GM18526 (cell line): Measurements from ENCODE around the gene MEF2A.

Experiments used
- POLR2A ChIP-seq: IDR thresholded peaks from 3 replicates; pipeline ENCODE4 v1.6.1; 2011; ENCODE audit not compliant: insufficient read length; ENCODE audit errors: extremely low read depth

The MEF2A gene

GRCh38 chr15:99616129-99616528 is 50.3 kb downstream of the MEF2A start:
- no peak for TF ChIP-seq POLR2A

DNA sequence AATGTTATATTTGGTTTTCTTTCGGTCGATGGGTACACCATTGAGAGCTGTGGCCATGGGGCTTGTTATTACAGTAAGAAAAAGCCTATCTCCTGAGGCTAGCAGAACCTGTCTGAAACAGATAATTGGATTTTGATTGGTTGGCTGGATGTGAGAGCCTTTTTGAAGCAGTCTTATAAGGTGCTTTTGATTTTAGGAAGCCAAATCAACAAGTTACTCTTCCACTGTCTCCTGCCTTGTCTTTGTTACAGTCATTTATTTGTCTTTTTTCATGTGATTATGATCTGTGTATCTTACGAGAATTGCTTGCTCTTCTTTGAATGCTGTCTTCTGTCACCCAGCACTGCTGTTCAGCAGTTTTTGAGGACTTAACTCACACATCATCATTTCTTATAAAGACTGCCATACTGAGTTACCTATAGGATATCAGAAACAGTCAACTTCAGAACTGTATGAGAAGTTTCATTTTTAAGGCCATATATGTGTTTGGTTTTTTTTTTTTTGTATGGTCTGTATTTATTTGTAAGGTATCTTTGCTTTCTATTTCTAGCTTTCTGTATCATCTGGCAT is 51.1 kb downstream of the MEF2A start:
- TF ChIP-seq POLR2A: no peak

GRCh38 chr15:99618941-99619411 is 53.2 kb downstream of the MEF2A start:
- no peak for TF ChIP-seq POLR2A

- TF ChIP-seq POLR2A: no peak
Measured at GRCh38 chr15:99619712-99620111, 53.9 kb downstream of the MEF2A start.

DNA sequence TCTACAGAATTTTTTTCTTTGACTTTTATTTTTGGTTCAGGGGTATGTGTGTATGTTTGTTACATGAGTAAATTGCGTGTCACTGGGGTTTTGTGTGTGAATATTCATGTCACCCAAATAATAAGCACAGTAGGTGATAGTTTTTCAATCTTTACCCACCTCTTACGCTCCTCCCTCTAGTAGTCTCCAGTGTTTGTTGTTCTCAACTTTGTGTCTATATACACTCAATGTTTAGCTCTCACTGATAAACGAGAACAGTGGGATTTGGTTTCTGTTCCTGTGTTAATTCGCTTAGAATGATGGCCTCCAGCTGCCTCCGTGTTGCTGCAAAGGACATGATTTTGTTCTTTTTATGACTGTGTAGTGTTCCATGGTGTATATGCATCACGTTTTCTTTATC is 54.4 kb downstream of the MEF2A start:
- TF ChIP-seq POLR2A: no peak

GRCh38 chr15:99621767-99622166 is 56.0 kb downstream of the MEF2A start:
- no peak for TF ChIP-seq POLR2A

DNA sequence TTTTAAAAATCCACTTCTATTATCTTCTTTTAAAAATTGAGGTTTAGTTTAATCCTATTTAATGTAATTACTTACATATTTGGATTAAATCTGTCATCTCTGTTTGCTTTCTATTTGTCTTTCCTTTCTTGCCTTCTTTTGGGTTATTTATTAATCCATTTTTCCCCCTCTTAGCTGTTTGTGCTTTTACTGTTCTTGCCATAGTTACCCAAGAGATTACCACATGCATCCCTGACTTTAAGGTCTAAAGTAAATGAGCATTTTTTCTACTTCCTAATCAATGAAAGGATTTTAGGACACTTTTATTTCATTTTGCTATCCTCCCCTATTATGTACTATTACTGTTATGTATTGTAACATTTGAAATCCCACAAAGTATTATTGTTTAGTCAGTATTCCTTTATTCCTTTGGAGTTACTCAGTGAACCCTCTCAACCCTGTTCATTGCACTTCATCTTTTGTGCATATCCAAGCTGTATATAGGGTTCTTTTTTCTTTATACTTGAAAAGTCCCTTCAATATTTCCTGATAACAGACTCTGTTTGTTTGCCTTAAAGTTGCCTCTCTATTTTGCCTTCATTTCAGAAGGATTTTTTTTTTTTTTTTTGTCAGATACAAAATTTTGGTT is 62.7 kb downstream of the MEF2A start:
- TF ChIP-seq POLR2A: no peak

- TF ChIP-seq POLR2A: no peak
Measured at GRCh38 chr15:99630607-99631131, 64.9 kb downstream of the MEF2A start.

DNA sequence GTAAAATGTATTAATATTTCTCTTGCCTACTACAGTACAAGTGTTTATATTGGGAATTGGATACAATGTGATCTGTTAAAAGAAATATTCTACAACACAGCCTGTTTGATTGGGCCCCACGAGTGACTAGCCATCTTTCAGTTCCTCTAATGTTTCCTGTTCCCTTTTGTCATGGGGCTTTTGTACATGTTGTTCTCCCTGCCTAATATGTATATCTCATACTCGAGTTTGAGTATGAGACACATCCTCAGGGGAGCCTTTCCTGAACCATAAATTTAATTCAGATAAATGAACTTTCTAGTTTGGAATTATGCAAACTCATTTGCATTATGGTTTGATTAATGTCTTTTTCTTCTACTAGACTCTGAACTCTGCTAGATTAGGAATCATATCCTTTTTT is 65.5 kb downstream of the MEF2A start:
- TF ChIP-seq POLR2A: no peak

GRCh38 chr15:99632521-99632920 is 66.7 kb downstream of the MEF2A start:
- no peak for TF ChIP-seq POLR2A

DNA sequence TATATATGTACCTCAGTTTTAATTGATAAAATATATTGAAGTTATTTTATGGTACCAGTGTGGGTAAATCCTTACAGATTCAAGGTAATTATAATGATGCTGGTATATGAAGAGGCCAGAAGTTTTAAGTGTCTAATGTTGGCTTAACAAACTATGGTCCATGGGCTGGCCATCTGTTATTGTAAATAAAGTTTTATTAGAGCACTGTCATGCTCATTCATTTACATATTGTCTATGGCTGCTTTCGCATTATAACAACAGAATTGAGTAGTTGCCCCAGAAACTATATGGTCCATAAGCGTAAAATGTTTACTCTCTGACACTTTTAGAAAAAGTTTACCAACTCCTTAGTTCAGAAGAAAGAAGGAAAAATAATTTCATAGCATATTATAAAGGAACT is 67.9 kb downstream of the MEF2A start:
- no peak for TF ChIP-seq POLR2A

DNA sequence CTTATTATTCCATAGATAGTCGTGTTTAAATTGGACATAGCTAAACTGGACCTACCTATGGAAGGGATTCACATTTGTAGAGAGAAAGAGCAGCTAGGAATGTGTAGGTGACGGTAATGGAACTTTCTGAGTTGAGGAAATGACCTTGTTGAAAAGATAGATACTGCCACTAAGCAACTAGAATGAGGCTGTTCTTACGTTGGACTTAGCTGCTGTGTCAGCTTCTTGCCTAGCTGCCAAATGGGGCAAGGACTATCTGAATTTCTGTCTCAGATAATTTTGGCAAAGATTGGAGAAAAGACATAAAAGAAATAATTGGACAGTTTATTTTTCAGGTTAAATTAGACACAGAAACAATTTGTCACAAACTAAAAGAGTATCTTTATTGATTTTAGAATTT is 68.8 kb downstream of the MEF2A start:
- no peak for TF ChIP-seq POLR2A

DNA sequence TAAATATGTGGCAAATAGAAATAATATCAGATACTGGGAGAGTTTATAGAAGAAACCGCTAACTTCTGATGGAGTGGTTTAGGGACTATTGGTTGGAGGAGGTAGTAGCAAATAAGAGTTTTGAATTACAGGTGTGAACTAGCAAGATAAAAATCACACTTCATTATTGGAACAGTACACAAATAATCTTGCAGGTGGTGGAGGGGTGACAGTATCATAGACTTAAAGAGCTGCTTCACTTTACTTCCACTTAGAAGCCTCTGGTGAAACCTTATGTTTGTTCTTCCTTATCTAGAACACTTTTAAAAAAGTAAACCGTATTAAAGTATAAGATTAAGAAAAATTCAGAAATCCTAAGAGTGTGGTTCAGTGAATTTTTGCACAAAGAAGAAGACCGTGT is 69.4 kb downstream of the MEF2A start:
- TF ChIP-seq POLR2A: no peak

DNA sequence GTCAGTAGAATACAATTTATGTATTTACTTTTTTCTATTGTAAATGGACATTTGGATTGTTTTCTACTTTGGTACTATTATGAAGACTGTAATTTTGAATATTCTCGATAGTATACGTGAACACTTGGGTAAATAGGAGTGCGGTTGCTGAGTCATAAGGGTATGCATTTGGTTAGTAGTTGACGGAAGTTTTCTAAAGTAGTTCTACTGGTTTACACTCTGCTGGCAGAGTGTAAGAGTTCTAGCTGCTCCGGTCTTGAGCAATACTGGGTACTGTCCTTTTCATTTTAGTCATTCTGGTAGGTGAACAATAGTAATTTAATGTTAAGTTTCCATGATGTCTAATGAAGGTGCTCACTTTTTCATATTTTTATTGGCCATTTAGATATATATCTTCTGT is 70.0 kb downstream of the MEF2A start:
- no peak for TF ChIP-seq POLR2A

- no peak for TF ChIP-seq POLR2A
Measured at GRCh38 chr15:99644913-99645542, 79.2 kb downstream of the MEF2A start.

- TF ChIP-seq POLR2A: no peak
Measured at GRCh38 chr15:99645543-99645935, 79.8 kb downstream of the MEF2A start.

DNA sequence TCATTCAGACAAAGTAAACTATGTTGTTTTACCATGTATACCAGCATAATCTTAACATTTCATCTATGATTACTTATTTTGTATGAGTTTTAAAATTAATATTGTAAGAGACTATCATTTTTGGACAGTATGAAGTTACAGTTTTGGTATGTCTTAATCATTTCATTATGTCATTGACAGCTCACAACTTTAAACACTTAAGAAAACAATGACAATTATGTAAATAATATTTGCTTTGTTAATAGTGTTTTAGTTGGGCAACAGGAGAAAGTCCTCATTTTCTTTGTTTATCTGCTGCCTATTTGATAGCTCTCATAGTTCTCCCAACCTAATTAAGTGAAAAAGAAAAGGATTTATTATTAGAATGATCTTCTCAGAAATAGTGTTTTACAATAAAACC is 80.2 kb downstream of the MEF2A start:
- TF ChIP-seq POLR2A: no peak
